ENCODE data around the gene ZBTB42.

ZBTB42 gene

DNA sequence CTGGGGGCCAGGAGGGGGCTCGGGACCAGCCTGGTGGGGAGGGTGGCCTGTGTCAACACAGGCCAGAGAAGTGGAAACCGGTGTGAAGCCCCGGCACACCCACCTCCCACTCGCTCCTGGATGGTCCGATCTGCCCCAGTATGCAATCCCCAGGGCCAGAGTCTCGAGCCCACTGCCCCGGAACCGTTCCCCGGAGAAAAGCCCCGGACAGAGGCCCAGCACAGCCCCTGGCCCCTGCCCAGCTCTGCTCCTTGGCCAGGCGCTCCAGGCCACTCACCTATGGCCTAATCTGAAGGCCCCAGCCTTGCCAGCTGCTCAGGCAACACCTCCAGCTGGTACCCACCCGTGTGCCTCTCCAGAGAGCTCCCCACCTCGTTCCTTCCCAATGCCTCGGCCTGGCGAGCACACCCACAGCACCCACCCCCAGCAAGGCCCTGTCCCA is 23.1 kb upstream of the ZBTB42 start:
- H3K9ac ChIP-seq (ENCODE audit: low read length) = no peak overlapping the region
- no peak overlapping the region for H2AFZ ChIP-seq (ENCODE audit: low read depth, low read length)
- no peak overlapping the region for H4K91ac ChIP-seq (ENCODE audit: low read length)
- no peak overlapping the region for H2BK12ac ChIP-seq (ENCODE audit: low read length in 2 of 2)
- H3K79me1 ChIP-seq (replicated peaks; ENCODE audit: low read length, poor library complexity, severe bottlenecking) = peaks cover 48% of the 10 kb centered on the region
- H3K4me3 ChIP-seq (ENCODE audit: insufficient read depth in 1 of 2, low read depth in 1 of 2, low read length in 2 of 2) = no peak overlapping the region
- no peak overlapping the region for H3K14ac ChIP-seq (ENCODE audit: low read length in 2 of 2)
- H3K4me1 ChIP-seq (ENCODE audit: control insufficient read depth, insufficient read depth, low read depth, low read length) = peaks cover 25% of the 10 kb centered on the region
- no peak overlapping the region for H3K27ac ChIP-seq (ENCODE audit: low read length, poor library complexity, severe bottlenecking)
- H3K4me2 ChIP-seq (ENCODE audit: low read length, poor library complexity, severe bottlenecking) = no peak overlapping the region
- H3K18ac ChIP-seq (ENCODE audit: low read depth in 1 of 2, low read length in 2 of 2) = no peak overlapping the region
- no peak overlapping the region for H3K23ac ChIP-seq (ENCODE audit: low read length in 2 of 2)
- H3K9me3 ChIP-seq (ENCODE audit: control insufficient read depth, low read length) = no peaks in the 10 kb centered on the region
- no peak overlapping the region for H3K4ac ChIP-seq (ENCODE audit: low read depth in 1 of 2, low read length in 2 of 2)
- H4K8ac ChIP-seq (ENCODE audit: low read length) = no peak overlapping the region
- 89% methylated on average over 15 of the region's 15 CpGs for WGBS
- no peak overlapping the region for H2BK15ac ChIP-seq (ENCODE audit: low read depth, poor library complexity, severe bottlenecking)
- H3K27me3 ChIP-seq (ENCODE audit: control insufficient read depth in 1 of 2, insufficient read depth in 1 of 2, low read length in 2 of 2) = no peaks in the 10 kb centered on the region
- H2BK120ac ChIP-seq (ENCODE audit: low read depth, low read length) = no peak overlapping the region
- H2AK5ac ChIP-seq (ENCODE audit: low read length, severe bottlenecking) = no peak overlapping the region
- no peak for DNase-seq
- no peak overlapping the region for H2BK5ac ChIP-seq (ENCODE audit: low read depth, low read length, poor library complexity, severe bottlenecking)
- H3K36me3 ChIP-seq (ENCODE audit: control insufficient read depth in 1 of 2, insufficient read depth in 2 of 2, low read depth in 1 of 2, low read length in 2 of 2) = peaks cover 22 to 98% of the 10 kb centered on the region in 2 experiments

DNA sequence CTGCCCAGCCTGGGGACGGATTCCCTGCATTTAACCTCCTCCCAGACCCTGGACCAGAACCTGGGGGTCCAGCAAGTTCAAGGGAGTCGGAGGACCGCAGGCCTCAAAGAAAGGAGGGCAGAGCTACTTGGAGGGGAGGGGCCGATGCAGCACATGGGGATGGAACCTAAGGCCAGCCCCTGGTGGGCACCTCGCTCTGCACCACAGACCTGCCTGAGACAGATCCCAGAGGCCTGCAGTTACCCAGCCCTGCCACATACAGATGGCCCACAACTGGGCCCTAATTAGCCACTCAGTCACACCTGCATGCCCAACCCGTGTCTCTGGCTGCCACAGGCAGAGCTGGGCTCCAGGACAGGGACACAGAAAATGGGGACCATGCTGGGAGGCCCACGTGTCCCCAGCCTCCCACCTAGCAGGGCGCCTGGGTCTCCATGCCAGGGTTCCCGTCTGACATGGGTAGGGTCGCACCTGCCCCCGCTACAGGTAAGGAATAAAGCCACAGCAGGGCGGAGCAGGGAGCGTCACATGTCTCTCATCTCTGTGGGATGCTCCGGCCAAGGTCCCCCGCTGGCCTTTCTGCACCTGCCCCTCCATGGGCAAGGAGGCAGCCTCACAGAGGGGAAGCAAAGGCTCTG is 22.1 kb upstream of the ZBTB42 start:
- H3K9me3 ChIP-seq (ENCODE audit: control insufficient read depth, low read length) = no peaks in the 10 kb centered on the region
- H3K23ac ChIP-seq (ENCODE audit: low read length in 2 of 2) = no peak overlapping the region
- peaks cover 14 to 98% of the 10 kb centered on the region in 2 experiments for H3K36me3 ChIP-seq (ENCODE audit: control insufficient read depth in 1 of 2, insufficient read depth in 2 of 2, low read depth in 1 of 2, low read length in 2 of 2)
- H3K4me1 ChIP-seq (ENCODE audit: control insufficient read depth, insufficient read depth, low read depth, low read length) = peaks cover 26% of the 10 kb centered on the region
- H3K14ac ChIP-seq (ENCODE audit: low read length in 2 of 2) = no peak overlapping the region
- H2BK12ac ChIP-seq (ENCODE audit: low read length in 2 of 2) = no peak overlapping the region
- H3K79me1 ChIP-seq (replicated peaks; ENCODE audit: low read length, poor library complexity, severe bottlenecking) = peaks cover 52% of the 10 kb centered on the region
- H2BK5ac ChIP-seq (ENCODE audit: low read depth, low read length, poor library complexity, severe bottlenecking) = no peak overlapping the region
- no peak for DNase-seq
- H3K27me3 ChIP-seq (ENCODE audit: control insufficient read depth in 1 of 2, insufficient read depth in 1 of 2, low read length in 2 of 2) = no peaks in the 10 kb centered on the region
- no peak overlapping the region for H3K18ac ChIP-seq (ENCODE audit: low read depth in 1 of 2, low read length in 2 of 2)
- no peak overlapping the region for H2BK120ac ChIP-seq (ENCODE audit: low read depth, low read length)
- H4K8ac ChIP-seq (ENCODE audit: low read length) = no peak overlapping the region
- no peak overlapping the region for H3K4me2 ChIP-seq (ENCODE audit: low read length, poor library complexity, severe bottlenecking)
- no peak overlapping the region for H3K27ac ChIP-seq (ENCODE audit: low read length, poor library complexity, severe bottlenecking)
- WGBS = 91% methylated on average over 14 of the region's 15 CpGs
- no peak overlapping the region for H2AK5ac ChIP-seq (ENCODE audit: low read length, severe bottlenecking)
- no peak overlapping the region for H2BK15ac ChIP-seq (ENCODE audit: low read depth, poor library complexity, severe bottlenecking)
- H3K4ac ChIP-seq (ENCODE audit: low read depth in 1 of 2, low read length in 2 of 2) = no peak overlapping the region
- no peak overlapping the region for H3K9ac ChIP-seq (ENCODE audit: low read length)
- H2AFZ ChIP-seq (ENCODE audit: low read depth, low read length) = no peak overlapping the region
- no peak overlapping the region for H3K4me3 ChIP-seq (ENCODE audit: insufficient read depth in 1 of 2, low read depth in 1 of 2, low read length in 2 of 2)
- H4K91ac ChIP-seq (ENCODE audit: low read length) = no peak overlapping the region

DNA sequence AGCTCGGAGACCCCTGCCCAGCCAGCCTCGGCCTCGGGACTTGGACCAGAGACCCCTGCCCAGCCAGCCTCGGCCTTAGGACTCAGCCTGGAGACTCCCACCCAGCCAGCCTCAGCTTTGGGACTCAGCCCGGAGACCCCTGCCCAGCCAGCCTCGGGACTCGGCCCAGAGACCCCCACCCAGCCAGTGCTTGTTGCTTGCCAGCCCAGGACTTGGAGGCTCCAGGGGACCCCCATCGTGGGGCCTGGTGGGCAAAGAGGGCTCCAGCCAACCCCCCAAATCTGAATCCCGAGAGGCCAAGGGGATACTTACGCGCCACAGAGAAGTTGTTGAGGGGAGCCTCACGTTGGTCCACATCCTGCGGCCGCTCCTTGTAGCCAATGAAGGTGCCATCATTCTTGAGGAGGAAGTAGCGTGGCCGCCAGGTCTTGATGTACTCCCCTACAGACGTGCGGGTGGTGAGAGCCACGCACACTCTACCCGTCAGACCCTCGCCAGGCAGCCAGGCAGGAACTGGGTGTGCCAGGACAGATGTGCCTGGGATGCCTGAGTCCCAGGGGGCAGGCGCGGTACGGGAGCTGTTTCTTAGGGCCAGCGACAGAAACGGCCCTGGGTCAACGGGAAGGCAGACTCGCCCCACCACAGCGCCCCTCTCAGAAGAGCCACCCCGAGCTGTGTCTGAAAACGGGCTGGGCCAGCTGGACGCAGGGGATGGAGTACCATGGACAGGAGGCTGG is 21.0 kb upstream of the ZBTB42 start:
- H3K4me3 ChIP-seq (ENCODE audit: insufficient read depth in 1 of 2, low read depth in 1 of 2, low read length in 2 of 2) = no peak overlapping the region
- no peak overlapping the region for H2BK15ac ChIP-seq (ENCODE audit: low read depth, poor library complexity, severe bottlenecking)
- H2AFZ ChIP-seq (ENCODE audit: low read depth, low read length) = no peak overlapping the region
- H3K4me1 ChIP-seq (ENCODE audit: control insufficient read depth, insufficient read depth, low read depth, low read length) = peaks cover 32% of the 10 kb centered on the region
- no peak overlapping the region for H2BK12ac ChIP-seq (ENCODE audit: low read length in 2 of 2)
- peaks cover 14 to 98% of the 10 kb centered on the region in 2 experiments for H3K36me3 ChIP-seq (ENCODE audit: control insufficient read depth in 1 of 2, insufficient read depth in 2 of 2, low read depth in 1 of 2, low read length in 2 of 2)
- no peak overlapping the region for H4K91ac ChIP-seq (ENCODE audit: low read length)
- no peak overlapping the region for H3K14ac ChIP-seq (ENCODE audit: low read length in 2 of 2)
- no peak overlapping the region for H3K27ac ChIP-seq (ENCODE audit: low read length, poor library complexity, severe bottlenecking)
- no peak overlapping the region for H2BK5ac ChIP-seq (ENCODE audit: low read depth, low read length, poor library complexity, severe bottlenecking)
- H3K4me2 ChIP-seq (ENCODE audit: low read length, poor library complexity, severe bottlenecking) = no peak overlapping the region
- no peak overlapping the region for H3K23ac ChIP-seq (ENCODE audit: low read length in 2 of 2)
- no peak for DNase-seq
- H3K9ac ChIP-seq (ENCODE audit: low read length) = no peak overlapping the region
- H3K4ac ChIP-seq (ENCODE audit: low read depth in 1 of 2, low read length in 2 of 2) = no peak overlapping the region
- H3K18ac ChIP-seq (ENCODE audit: low read depth in 1 of 2, low read length in 2 of 2) = no peak overlapping the region
- 96% methylated on average over 32 of the region's 32 CpGs for WGBS
- no peak overlapping the region for H2BK120ac ChIP-seq (ENCODE audit: low read depth, low read length)
- no peaks in the 10 kb centered on the region for H3K9me3 ChIP-seq (ENCODE audit: control insufficient read depth, low read length)
- H2AK5ac ChIP-seq (ENCODE audit: low read length, severe bottlenecking) = no peak overlapping the region
- peaks cover 63% of the 10 kb centered on the region for H3K79me1 ChIP-seq (replicated peaks; ENCODE audit: low read length, poor library complexity, severe bottlenecking)
- H3K27me3 ChIP-seq (ENCODE audit: control insufficient read depth in 1 of 2, insufficient read depth in 1 of 2, low read length in 2 of 2) = no peaks in the 10 kb centered on the region
- H4K8ac ChIP-seq (ENCODE audit: low read length) = no peak overlapping the region

DNA sequence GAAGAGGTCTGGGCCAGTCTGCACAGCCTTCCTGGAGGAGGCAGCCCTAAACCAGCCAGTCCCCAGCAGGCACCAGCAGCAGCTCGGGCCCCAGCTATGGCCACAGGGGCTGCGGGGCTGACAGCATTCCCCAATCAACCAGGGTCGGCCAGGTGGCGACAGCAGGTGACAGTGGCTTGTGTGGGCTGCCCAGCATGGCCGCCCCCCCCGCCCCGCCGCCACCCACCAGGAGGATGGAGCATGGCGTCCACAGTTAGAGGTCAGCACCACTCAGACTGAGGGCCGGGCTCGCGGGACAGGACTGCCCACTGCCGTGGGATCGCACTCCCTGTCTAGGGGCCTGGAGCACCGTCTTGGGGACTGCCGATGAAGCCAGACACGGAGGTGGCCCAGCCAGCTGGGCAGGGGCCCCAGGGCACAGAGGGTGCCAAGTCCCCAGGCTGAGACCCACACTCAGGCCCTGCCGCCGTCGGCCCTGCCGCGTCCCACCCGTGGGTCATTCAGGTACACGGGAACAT is 20.3 kb upstream of the ZBTB42 start:
- Histone ChIP-seq H2BK5ac (ENCODE audit: low read depth, low read length, poor library complexity, severe bottlenecking) (no peak overlapping the region), H2BK12ac (ENCODE audit: low read length in 2 of 2) (no peak overlapping the region), H3K4me2 (ENCODE audit: low read length, poor library complexity, severe bottlenecking) (no peak overlapping the region), H2AFZ (ENCODE audit: low read depth, low read length) (no peak overlapping the region), H3K9me3 (ENCODE audit: control insufficient read depth, low read length) (no peaks in the 10 kb centered on the region), H3K23ac (ENCODE audit: low read length in 2 of 2) (no peak overlapping the region), H3K4me3 (ENCODE audit: insufficient read depth in 1 of 2, low read depth in 1 of 2, low read length in 2 of 2) (no peak overlapping the region), H3K4ac (ENCODE audit: low read depth in 1 of 2, low read length in 2 of 2) (no peak overlapping the region), H3K36me3 (ENCODE audit: control insufficient read depth in 1 of 2, insufficient read depth in 2 of 2, low read depth in 1 of 2, low read length in 2 of 2) (peaks cover 8 to 98% of the 10 kb centered on the region in 2 experiments), H3K79me1 (replicated peaks; ENCODE audit: low read length, poor library complexity, severe bottlenecking) (peaks cover 61% of the 10 kb centered on the region), H2BK120ac (ENCODE audit: low read depth, low read length) (no peak overlapping the region), H4K8ac (ENCODE audit: low read length) (no peak overlapping the region), H3K14ac (ENCODE audit: low read length in 2 of 2) (no peak overlapping the region), H2AK5ac (ENCODE audit: low read length, severe bottlenecking) (no peak overlapping the region), H4K91ac (ENCODE audit: low read length) (no peak overlapping the region), H3K18ac (ENCODE audit: low read depth in 1 of 2, low read length in 2 of 2) (no peak overlapping the region), H3K27ac (ENCODE audit: low read length, poor library complexity, severe bottlenecking) (no peak overlapping the region), H3K27me3 (ENCODE audit: control insufficient read depth in 1 of 2, insufficient read depth in 1 of 2, low read length in 2 of 2) (no peaks in the 10 kb centered on the region), H2BK15ac (ENCODE audit: low read depth, poor library complexity, severe bottlenecking) (no peak overlapping the region), H3K9ac (ENCODE audit: low read length) (no peak overlapping the region), H3K4me1 (ENCODE audit: control insufficient read depth, insufficient read depth, low read depth, low read length) (peaks cover 36% of the 10 kb centered on the region)
- 97% methylated on average over 24 of the region's 24 CpGs for WGBS
- DNase-seq = no peak
